NOMO-1 treated with dmso at 0.1 percent for 144 hours (cell line): ENCODE measurements around the gene BLOC1S1.

Source experiments
- DNase-seq: peaks from one replicate; lab custom pipeline; 2025; ENCODE audit not compliant: unreplicated experiment; lab: John Stamatoyannopoulos, UW

BLOC1S1 gene

GRCh38 chr12:55715833-55716581 is at the start of gene BLOC1S1:
BLOC1S1 (plus strand) TSS chr12:55716046; CDS start chr12:55716052, 6 bp downstream.
- DNase-seq = peak; percentile 87

- DNase-seq = no peak
Observed at GRCh38 chr12:55666508-55666907, 49.3 kb upstream of the BLOC1S1 start.

DNA sequence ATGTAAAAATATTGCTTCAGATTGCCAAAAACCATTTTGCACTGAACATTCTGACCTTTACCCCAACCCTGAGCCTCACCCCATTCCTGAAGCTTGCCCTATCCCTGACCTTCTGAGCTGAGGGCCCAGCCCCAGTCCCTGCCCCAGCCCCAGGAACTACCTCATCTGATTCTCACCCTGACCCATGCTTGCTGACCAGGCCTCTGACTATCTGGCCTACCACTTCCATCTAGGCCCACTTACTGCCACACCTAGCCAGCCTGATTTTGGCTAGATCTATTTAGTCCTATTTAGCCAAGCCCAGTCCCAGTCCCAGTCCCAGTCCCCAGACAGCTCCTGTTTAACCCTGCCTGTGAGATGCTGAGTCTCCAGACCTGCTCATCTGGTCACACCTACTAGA is 45.6 kb upstream of the BLOC1S1 start:
- DNase-seq = no peak

- DNase-seq = no peak
Observed at GRCh38 chr12:55671746-55672145, 44.1 kb upstream of the BLOC1S1 start.

DNA sequence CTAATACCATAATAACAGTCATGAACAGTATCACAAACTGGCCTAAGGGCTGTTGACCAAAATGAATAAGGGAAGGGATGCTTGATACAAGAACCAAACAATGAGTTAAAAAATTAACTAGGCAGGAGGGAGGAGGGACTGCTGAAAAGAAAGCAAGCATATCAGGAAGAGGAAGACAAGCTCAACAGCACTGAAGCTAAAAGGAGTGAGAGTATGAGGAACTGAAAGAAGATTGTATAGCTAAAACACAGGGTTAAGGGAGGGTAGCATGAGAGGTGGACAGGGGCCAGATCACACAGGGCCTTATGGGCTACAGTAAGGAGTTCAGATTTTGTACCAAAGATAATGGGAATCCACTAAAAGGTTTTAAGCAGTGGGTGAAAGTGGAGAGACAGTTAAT is 42.2 kb upstream of the BLOC1S1 start:
- peak; percentile 76 for DNase-seq

- DNase-seq = no peak
Observed at GRCh38 chr12:55675666-55676065, 40.2 kb upstream of the BLOC1S1 start.

DNA sequence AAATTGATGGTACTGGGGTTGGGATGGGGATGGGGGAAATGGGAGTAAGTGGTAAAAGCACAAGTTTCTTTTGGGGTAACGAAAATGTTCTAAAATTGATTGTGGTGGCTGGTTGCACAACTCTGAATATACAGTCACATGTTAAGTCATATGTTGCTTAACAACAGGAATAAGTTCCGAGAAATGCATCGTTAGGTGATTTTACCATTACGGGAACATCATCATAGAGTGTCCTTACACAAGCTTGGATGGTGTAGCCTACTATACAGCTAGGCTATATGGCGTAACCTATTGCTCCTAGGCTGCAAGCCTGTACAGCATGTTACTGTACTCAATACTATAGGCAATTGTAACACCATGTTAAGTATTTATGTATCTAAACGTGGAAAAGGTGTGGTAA is 39.1 kb upstream of the BLOC1S1 start:
- peak; percentile 56 for DNase-seq

- DNase-seq = no peak
Observed at GRCh38 chr12:55679691-55680090, 36.2 kb upstream of the BLOC1S1 start.

- DNase-seq = peak; percentile 76
Observed at GRCh38 chr12:55681142-55682077, 34.4 kb upstream of the BLOC1S1 start.

- no peak for DNase-seq
Observed at GRCh38 chr12:55682087-55682796, 33.6 kb upstream of the BLOC1S1 start.

- DNase-seq = no peak
Observed at GRCh38 chr12:55683676-55684075, 32.2 kb upstream of the BLOC1S1 start.

DNA sequence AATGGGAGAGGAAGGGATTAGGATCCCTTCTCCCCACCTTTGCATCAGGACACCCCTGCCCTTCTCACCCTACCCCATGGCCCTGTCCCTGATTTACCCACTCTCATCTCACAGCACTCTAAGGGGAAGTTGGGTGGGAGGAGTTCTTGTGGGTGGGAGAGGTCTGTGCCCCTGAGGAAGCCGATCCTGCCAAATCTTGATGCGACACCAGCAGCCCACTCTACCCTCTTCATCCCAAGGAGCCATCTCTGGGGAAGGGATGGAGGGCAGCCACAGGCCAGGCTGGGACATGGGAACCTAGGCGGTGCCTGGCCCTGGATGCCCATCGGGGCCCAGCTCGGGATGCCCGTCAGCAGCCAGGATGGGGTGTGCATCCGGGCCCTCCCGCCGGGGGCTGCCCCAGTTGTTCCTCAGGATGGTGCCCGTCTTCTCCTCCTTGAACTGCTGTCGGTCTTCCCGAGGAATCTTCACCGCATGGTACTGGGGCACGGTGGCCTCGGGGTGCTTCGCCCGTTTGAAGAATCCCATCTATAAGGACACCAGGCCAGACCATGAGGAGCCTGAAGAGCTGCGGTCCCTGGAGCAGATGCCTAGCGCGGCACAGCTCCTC is 31.0 kb upstream of the BLOC1S1 start:
- DNase-seq = no peak

GRCh38 chr12:55685671-55686070 is 30.2 kb upstream of the BLOC1S1 start:
- DNase-seq = no peak

DNA sequence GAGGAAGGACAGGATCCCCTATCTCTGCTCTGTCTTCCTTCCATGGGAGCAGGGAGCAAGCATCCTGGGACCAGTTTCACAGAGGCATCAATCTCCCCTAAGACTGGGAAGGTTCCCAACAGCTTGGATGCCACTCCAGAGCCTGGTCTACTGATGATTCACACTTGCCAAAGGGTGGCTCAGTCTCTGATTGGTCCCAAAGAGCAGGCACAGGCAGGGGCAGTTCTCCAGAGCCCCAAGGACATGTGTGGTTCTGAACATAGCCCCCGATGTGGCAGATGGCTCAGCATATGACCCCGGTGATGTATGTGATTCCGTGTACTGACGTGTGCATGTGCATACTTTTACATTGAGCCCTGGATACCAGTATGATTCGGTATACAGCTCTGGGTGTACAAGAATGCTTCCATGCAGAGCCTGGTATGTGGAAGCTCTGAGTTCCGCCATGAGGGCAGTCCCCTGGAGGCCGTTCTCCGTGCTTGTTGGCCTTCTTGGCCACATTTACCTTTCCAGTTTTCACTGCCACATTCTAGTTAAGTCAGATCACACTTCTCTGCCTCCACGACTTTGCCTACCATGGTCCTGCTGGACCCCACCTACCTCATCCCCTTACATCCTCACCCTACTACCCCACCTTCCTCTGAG is 29.4 kb upstream of the BLOC1S1 start:
- DNase-seq = no peak

GRCh38 chr12:55687746-55688145 is 28.1 kb upstream of the BLOC1S1 start:
- no peak for DNase-seq

GRCh38 chr12:55688716-55689655 is 26.9 kb upstream of the BLOC1S1 start:
- no peak for DNase-seq

DNA sequence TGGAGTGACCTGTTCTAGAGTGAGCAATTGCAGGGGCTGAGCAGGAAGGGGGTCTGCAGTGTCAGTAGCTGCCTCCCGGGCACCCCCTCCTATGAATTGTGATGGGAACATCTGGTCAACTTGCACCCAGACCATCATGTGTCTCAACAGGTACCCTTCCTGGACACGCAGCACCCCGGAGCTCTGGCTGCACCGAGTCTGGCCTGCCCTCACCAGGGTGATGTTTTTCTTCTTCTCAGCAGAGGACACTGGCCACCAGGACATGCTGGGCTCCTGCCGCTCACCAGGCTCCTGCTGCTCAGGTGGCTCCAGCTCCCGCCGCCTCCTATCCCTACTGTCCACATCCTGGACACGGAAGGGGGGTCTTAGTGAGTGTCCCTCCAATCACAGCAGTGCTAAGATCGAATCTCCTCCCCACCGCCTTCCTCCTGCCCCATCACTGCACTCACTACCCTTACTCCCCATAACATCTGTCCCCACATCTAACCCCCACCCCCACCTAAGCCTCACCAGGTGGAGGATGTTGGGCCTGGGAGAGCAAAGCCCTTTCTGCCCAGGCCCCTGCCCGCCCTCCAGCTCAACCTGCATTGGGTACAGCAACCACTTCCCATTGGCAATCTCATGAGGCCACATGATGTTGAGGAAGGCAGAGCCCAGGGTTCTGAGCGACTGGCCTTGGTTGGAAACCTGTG is 23.1 kb upstream of the BLOC1S1 start:
- no peak for DNase-seq

DNA sequence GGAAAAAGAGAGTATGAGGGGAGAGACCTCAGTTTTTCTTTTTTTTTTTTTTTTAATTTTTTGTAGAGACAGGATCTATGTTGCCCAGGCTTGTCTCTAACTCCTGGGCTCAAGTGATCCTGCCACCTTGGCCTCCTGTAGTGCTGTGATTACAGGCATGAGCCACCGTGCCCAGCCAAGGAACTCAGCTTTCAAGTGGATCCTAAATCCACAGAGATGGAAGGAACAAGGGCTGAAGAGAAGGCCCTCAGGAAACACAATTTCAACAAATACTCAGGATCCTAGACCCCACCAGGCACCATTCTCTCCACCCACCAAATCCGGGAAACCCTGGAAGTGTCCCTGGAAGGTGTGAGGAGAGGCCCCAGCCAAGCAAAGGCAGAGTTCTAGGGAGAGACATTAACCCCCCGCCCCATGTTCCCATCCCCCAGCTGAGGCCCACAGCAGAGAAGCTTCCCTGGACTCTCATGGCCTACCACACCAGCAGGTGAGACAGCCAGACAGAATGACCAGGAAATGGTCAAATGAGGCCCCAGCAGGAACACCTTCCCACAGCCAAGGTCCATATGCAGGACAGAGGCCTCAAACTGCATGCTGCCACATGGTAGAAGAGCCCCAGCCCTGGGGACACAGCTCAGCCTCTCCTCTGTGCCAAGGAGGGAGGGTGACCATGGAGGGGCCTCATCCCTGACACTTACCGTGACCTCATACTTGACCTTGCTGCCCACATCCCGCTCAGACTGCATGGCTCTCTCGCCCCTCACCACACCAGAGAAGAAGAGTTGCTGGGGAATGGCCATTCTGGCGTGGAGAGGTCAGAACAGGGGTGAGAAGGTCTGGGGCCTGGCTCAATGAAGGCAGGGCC is 22.3 kb upstream of the BLOC1S1 start:
- no peak for DNase-seq
